GM12892 (cell line): Measurements from ENCODE around the gene LRPAP1.

ENCODE experiments used
- POLR2A ChIP-seq: IDR thresholded peaks from 2 replicates; pipeline ENCODE4 v1.6.1; 2011; ENCODE audit warnings: low read depth, low read length, control low read depth
- POLR2AphosphoS5 ChIP-seq: IDR thresholded peaks from 2 replicates; pipeline ENCODE4 v1.6.1; 2011; ENCODE audit warnings: low read depth, low read length, control low read depth

DNA sequence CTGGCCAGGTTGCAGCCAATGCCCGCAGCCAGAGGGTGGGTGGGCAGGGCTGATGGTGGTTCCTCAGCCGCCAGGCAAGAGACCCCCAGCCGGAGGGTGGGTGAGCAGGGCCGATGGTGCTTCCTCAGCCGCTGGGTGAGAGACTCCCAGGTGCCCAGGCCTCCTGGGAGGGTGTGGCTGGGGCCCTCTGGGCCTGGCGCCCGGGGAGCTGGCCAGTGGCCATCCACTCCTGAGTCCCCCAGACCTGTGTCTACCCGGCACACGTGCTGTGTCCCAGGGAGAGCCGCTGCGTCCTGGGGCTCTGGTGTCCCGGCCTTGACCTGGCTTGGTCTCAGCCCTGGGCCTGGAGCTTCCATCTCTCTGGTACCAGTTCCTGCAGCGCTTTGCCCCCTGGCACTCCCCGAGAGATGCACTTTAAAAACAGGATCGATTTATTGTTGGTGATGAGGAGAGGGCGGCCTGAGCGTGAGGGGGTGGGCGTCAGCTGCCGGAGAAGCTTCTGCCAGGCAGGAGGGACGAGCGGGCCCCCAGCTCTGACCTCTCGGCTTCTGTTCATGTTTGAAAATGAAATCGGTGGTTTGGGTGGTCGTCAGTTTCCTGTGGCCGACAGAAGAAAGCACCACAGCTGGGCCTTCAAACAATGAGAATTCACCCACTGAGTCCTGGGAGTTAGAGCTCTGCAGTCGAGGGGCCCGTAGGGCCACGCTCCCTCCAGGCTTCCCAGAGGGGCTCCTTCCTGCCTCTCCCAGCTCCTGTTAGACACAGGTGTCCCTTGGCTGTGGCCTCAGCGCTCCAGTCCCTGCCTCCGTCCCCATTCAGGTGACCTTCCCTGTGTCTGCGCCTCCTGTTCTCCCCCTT lies 62.6 kb downstream of the LRPAP1 start:
- TF ChIP-seq POLR2AphosphoS5 (no peak), POLR2A (no peak)
